ENCODE measurements around the gene EEFSEC.

DNA sequence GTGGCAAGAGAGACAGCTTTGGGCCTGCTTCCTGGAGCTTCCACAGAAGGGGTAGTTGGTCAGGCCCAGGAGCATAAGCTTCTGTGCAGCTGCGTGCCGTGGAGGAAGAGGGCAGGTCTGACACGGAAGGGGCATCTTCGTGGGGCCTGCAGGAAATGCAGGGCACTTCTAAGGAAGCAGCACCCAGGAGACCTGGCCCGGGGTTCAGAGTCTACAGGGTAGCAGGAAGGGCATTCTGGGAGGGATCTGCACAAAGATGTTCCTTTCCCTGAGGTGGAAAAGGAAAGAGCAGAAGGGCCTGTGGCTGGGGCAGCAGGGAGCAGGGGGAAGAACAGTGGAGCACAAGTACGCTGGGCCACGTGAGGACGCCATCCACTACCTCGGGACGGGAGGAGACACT, 228.3 kb downstream of the EEFSEC start:
- TF ChIP-seq, protein P1, sequence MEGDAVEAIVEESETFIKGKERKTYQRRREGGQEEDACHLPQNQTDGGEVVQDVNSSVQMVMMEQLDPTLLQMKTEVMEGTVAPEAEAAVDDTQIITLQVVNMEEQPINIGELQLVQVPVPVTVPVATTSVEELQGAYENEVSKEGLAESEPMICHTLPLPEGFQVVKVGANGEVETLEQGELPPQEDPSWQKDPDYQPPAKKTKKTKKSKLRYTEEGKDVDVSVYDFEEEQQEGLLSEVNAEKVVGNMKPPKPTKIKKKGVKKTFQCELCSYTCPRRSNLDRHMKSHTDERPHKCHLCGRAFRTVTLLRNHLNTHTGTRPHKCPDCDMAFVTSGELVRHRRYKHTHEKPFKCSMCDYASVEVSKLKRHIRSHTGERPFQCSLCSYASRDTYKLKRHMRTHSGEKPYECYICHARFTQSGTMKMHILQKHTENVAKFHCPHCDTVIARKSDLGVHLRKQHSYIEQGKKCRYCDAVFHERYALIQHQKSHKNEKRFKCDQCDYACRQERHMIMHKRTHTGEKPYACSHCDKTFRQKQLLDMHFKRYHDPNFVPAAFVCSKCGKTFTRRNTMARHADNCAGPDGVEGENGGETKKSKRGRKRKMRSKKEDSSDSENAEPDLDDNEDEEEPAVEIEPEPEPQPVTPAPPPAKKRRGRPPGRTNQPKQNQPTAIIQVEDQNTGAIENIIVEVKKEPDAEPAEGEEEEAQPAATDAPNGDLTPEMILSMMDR (IDR thresholded peaks at IDR 0.05; ENCODE audit: low read depth, low read length) = no peak
- no peak for TF ChIP-seq EZH2phosphoT487 (IDR thresholded peaks at IDR 0.05; ENCODE audit: low read depth)

All from OCI-LY3 (cell line).